GM10847 (cell line): Measurements from ENCODE around the gene AXIN2.

Experiments
- POLR2A ChIP-seq: IDR thresholded peaks from 2 replicates; pipeline ENCODE4 v1.6.1; 2011; ENCODE audit not compliant: insufficient read length; ENCODE audit errors: extremely low read depth

AXIN2 gene

GRCh38 chr17:65498816-65499215 is 62.6 kb downstream of the AXIN2 start:
- no peak for TF ChIP-seq POLR2A

- no peak for TF ChIP-seq POLR2A
These were observed 64.6 kb downstream of the AXIN2 start for GRCh38 chr17:65496801-65497200.

- TF ChIP-seq POLR2A = no peak
These were observed 66.1 kb downstream of the AXIN2 start for GRCh38 chr17:65495122-65496055.

GRCh38 chr17:65489413-65490155 is 71.9 kb downstream of the AXIN2 start:
- TF ChIP-seq POLR2A = no peak

GRCh38 chr17:65488665-65489064 is 72.8 kb downstream of the AXIN2 start:
- TF ChIP-seq POLR2A = no peak

GRCh38 chr17:65487990-65488389 is 73.5 kb downstream of the AXIN2 start:
- TF ChIP-seq POLR2A = no peak

- no peak for TF ChIP-seq POLR2A
These were observed 74.3 kb downstream of the AXIN2 start for GRCh38 chr17:65487161-65487560.

GRCh38 chr17:65485388-65486299 is 75.8 kb downstream of the AXIN2 start:
- TF ChIP-seq POLR2A = no peak

- no peak for TF ChIP-seq POLR2A
These were observed 78.0 kb downstream of the AXIN2 start for GRCh38 chr17:65483438-65483837.

GRCh38 chr17:65482201-65482600 is 79.2 kb downstream of the AXIN2 start:
- TF ChIP-seq POLR2A = no peak

GRCh38 chr17:65479282-65479681 is 82.2 kb downstream of the AXIN2 start:
- TF ChIP-seq POLR2A = no peak
